Renal cortex interstitium (tissue), 11 donors: ENCODE results near the gene SLC7A1. TPM values are rescaled to one million over a fixed set of nuclear protein-coding genes. Genes with fewer than 3 reads are reported as not detected.

Source experiments
- DNase-seq, 11 donors: peaks; one replicate each; pipeline ENCODE4 v3.0.0-alpha.2; 2013; ENCODE audit warnings: low read depth in 9 of 11, low spot score in 4 of 11; ENCODE audit errors: extremely low read depth in 1 of 11
- polyA plus RNA-seq, 3 donors: library from polyadenylated mRNA; unstranded; fragments of 120-200 nt; gene quantifications; one replicate each; pipeline ENCODE4 v1.2.1, GENCODE V29; 2013; ENCODE audit not compliant: insufficient read length in 3 of 3

Gene SLC7A1
- polyA plus RNA-seq, 3 donors = 13.9 to 30.0 (median 14.8) TPM

DNA sequence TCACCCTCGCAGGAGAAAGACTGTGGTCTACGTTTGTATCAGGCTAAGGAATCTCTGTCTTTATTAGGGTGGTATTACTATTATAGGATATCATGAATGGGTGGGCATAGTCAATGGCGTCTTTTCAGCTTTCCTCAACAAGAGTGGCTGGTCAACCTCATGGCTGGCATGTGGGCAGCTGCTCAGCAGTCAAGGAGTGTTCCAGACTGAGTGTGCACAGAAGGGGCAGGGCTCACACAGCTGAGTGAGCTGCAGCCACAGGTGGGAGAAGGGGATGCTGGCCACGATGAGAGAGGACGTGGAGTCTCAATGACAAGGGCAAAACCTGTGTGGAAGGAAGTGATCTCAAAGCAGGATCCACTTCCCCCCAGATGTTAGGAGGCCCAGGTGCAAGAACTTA, 54.7 kb downstream of the SLC7A1 start:
- no peak for DNase-seq

DNA sequence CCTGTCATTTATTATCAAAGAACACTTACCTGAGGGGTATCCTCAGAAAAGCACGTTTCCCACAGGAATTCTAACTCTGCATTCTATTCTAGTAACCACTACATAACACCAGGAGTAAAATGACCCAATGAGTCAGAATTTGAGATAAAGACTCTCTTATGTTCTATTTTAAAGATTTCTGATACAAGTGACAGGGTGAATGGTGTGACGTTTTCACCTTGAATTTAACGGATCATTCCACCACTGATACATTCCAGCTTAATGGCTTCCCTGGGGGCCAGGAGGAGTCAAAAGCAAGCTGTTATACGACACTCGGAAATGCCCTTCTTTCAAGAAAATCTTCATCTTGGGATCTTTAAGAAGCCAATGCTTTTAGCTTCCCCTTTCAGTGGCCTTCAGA, 55.2 kb downstream of the SLC7A1 start:
- no peak for DNase-seq

DNA sequence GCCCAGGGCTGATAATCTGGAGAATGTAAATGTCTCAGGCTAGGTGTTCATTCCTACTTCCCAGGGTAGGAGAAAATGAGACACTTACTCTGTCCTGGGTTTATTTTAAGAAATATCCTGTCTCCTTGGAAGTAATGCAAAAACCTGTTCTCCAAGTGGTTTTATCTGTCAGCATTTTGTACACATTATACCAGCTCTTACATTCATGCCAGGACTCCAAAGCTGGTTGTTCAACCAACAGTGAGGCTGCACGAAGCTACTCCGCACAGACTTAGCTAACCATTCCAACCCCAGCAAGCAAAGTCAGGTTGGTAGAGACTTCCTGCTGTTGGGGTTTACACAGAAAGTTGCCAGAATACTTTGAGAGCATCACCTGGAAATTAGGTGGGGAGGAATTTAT, 55.6 kb downstream of the SLC7A1 start:
- no peak for DNase-seq

DNA sequence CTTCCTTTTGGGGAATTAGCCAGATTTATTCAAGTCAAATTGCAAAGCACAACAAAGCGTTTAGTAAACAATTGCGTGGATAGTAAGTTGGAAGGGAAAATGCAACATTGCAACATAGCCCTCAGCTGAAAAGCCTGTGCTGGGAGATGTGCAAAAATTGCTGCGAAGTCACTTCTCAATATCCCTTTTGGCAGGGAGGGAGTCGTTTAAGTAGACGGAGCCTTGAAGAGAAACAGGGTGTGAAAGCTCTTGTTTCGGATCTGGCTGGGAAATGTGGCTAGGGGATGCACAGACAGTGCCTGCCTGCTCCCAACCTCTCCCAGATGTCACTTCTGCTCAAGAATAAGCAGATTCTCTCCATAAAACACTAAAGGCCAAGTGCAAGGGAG, 56.8 kb downstream of the SLC7A1 start:
- no peak for DNase-seq

DNA sequence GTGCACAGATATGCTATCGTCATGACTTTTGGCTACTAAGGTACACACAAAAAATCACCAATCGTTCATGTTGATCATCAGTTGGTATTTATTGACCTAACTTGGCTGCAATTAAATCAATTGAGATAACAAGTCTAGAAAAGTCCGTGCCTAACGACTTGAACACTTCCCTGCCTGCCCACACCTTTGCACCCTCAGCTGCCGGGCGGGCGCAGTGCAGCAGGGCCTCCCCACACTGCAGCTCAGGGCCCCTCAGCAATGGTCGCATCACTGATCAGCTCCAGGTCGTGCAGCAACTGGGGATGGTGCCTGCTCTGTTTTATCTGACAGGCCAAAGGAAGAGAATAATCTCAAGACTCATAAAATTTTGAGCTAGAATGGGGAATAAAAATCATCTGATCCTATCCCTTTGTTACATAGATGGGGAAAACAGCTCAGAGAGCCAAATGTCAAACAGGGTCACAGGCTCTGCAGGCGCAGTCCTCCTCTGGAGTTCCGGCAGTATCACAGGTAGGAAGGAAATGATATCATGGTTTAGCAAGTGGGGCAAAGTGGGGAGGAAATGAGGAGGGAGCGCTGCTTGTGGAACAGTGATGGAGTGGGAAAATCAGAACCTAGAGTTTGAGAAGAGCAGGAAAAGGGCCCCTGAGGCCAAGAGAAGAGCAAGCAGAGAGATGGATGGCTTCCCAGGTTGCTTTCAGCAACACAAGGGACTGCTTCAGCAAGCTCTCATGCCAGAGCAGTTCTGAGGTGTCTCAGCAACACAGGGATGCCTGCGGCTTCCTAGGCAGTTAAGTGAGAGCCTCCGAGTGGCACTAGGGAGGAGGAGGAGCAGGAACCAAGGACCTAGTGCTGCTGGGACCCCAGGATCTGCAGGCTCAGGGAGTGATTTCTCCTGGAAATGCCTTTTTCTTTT, 57.5 kb downstream of the SLC7A1 start:
- DNase-seq = no peak

DNA sequence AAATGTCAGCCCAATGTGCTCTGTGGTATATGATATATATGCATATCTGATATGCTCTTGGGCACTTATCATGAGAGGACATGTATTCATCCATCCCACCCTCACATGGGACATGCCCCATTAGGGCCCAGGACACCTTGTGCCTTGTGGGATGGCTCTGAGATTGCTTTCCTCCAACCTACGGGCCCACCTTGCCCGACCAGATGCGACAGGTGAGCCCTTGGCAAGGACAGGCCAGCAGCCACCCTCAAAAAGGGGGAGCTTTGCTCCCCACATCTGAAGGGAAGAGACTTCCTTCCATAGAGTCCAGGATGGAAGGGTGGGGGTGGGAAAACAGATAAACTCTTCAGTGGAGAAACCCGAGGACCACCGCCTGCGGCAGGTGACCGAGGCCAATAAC, 58.6 kb downstream of the SLC7A1 start:
- no peak for DNase-seq

DNA sequence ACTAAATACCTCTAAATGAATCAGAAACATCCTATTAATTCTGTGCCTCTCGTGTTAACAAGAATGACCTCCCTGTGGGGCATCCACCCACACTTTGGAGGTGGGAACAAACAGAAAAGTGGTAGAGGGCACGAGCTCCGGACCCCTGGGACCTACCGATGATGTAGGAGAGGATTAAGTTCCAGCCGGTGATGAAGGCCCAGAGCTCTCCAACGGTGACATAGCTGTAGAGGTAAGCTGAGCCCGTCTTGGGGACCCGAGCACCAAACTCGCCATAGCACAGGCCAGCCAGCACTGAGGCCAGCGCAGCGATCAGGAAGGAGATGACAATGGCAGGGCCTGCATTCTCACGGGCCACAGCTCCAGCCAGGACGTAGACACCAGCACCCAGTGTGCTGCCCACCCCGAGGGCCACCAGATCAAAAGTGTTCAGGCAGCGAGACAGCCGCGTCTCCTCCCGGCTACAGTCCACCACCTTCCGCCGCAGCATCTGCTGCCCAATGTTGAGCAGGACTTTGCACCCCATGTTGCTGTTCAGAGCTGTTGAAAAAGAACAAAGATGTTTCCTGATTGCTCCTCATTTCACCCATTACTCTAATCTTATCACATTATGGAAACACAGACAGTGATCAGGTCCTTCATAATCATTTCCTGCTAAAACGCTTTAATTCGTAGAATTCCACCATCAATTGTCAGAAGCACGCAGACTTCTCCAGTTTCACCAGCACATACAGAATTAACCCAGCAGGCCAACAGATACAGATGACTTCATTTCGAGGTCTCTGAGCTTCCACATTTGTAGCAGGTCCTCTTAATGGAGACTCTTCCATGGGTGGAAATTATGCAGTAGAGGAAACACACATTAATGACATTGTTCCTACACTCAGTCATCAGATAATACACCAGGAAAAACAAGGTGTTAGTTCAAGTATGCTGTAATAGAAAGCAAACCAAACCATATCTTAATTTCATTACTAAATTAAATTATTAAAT, 59.5 kb downstream of the SLC7A1 start:
- no peak for DNase-seq

DNA sequence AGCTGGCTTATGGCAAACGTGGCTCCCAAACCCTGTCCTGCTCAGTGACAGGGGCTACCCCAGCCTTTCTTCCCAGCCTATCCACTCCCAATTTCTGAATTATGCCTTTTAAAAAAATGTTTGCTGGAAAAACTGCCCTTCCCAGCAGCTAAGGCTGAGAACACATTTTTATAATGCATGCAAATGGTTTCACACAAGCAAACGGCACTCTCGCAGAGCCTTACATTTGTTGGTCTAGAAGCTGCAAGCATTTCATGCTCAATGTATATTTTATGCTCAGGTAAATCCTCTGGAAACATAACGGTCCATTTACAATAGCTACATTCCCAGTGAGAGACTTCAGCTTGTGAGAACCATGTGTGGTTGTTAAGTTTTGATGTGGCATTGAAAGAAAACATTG, 61.4 kb downstream of the SLC7A1 start:
- DNase-seq = no peak

DNA sequence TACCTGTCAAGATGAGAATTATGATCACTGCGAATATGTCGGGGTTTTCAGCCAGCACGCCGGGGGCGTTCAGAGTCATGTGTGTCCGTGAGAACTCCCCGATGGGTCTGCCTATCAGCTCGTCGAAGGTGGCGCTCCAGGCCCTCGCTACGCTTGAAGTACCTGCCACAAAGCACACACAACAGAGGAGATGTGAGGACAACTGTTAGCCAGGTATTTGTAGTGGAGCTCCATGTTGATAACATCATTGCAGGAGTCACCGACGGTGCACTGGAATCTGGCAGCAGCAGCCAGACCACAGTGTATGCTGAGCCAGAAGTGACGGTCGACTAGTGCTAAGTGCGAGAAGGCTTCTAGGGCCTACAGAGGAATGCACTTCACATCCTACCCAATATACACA, 62.7 kb downstream of the SLC7A1 start:
- DNase-seq = no peak

DNA sequence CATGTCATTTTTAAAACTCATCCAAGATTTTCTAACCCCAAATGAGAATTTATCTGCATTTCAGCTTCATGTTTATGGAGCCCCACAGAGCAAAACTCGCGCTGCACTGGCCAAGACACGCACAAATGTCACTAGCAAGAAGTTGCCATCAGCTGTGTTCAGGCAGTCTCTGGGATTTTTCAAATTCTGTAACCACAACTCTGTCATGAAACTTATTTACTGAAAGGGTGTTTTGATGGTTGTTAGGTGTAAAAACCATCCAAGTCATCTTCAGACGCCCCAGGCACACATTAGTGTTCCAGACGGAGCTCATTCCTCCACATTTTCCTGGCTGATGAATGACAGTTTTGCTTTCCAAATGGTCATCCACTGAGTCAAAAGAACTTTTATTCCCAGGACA, 63.4 kb downstream of the SLC7A1 start:
- DNase-seq = no peak

DNA sequence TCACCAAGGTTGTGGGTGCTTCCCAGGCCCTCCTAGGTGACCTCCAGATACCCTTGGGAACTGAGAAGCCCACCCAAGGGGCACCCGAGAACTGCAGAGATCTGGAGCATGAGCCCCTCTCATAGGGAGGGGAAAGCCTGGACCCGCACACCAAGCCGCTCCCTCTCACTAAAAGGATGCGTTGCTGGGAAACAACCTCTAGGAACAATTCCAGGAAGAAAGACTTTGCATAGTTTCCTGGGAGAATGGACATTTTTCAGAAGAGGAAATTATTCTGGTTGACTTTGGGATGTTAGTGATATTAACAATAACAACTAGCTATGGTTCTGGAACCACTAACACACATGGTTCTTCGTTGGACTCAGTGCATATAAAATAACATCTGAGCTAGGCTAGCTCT, 64.6 kb downstream of the SLC7A1 start:
- no peak for DNase-seq

DNA sequence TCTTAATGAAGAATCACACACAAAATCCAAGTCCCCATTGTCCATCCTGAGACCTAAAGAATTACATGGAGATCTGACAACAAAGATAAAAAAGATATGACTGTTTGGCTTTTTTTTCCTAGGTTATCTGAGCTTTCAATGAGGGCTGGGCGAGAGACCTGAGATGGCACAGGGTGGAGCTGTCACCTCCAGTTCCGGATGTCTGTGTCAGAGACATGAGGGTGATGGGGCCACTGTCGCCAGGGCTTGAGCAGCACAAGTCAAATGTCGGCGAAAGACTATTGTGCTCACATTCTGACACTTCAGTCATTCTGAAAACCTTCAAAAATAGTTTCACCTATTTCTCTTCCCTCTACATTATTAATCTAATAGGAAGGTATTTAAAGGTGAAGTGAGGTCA, 65.7 kb downstream of the SLC7A1 start:
- no peak for DNase-seq

DNA sequence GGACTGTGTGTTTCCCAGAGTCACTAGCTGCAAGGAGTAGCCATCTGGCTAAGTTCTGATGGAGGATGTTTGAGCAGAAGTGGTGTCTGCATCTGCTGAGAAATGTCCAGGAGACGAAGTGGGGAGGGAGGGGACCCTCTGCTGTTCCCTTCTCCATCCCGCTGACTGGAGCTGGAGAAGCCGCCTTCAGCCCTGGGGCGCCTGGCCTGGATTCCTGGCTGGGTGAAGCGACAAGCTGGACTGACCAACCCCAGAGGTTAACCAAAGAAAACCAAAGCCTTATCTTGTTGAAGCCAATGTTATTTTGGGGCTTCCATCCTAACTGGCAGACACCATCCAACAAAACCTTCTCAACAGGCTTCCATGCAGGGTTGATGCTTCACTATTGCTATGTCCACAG, 67.6 kb downstream of the SLC7A1 start:
- no peak for DNase-seq

DNA sequence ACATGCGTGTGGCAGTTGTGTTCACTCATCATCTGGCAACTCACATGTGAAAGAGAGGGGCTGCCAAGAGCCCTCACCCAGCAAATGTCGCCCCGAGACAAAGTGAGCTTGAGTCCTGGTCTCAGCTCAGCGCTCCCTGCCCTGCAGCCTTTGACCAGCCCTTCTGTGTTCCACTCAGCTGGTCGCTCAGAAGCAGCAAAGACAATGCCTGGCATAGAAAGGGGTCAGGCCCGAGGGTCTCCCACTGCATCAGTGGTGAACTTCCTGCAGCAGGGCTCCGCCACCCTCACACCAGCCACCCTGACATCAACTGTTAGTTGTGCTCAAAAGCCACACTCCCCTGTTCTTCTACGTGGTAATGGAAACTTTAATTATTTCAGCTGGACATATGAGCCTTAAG, 68.0 kb downstream of the SLC7A1 start:
- no peak for DNase-seq

DNA sequence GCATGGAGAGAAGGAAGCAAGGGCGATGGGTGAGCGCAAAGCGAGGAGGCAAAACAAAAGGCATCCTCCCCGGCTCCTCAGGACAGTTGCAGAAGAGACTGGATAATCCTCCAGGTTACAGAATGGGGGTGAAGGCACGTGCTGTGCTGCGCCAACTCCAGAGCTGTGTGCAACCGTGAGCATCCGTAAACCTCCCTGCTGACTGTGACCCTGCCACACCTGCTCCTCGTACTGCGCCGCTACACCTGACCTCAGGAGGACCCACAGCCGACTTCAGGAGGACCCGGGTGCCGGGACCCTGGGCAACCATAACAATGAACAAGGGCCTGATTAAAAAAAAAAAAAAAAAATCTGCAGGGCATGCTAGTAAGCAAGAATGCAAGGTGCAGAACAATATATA, 68.7 kb downstream of the SLC7A1 start:
- DNase-seq = no peak

DNA sequence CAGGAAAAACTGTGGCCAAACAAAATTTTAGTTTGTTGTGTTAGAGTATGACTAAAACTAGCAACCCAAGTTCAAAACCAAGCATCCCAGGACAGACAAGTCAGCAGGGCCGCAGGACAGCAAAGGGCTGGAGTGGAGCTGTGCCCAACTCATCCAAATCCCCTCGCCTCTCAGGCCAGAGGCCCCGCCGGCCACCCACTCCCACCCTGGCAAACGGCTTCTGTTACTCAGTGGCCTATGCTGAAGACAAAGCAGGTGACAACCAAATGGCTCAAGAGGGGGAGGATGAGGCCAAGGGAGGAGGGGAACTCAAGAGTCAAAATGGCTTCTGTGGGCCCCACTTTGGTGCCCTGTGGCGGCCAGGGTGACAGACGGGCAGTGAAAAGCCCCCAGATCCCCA, 69.7 kb downstream of the SLC7A1 start:
- DNase-seq = no peak

DNA sequence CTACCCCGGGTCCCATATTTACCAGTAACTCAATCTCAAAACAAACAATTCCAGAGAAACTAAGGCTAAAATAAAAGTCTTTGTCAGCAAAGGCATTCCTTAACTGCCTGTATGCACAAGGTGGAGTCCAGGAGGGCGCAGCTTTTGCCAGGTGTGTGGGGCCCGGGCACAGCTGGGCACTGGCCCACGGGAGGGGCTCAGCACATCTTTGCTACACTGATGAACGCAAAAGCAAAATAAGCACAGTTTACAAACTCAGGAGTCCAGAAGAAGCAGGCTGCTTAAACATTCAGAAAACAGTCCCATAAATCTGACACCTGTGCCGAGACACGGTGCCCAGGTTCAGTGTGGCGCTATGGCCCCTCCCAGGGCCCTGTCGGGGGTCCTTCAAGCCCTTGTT, 70.8 kb downstream of the SLC7A1 start:
- no peak for DNase-seq

DNA sequence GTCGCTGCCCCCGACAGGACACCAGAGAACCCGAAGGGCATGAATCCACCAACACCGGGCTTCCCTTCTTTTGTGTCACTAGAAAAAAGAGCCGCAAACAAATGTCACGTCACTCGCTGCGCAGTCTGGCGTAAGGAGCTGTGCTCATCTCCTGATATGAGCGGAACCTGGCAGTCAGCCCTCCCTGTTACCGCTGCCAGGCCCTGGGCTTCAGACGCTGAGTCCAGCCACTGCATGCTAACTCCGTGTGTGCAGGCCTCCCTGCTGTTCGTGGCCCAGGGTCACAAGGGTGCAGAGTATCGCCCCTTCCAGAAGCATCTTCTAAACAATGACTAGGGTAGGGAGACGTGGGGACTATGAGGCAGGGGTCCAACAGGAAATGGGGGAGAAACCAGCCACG, 71.3 kb downstream of the SLC7A1 start:
- no peak for DNase-seq

DNA sequence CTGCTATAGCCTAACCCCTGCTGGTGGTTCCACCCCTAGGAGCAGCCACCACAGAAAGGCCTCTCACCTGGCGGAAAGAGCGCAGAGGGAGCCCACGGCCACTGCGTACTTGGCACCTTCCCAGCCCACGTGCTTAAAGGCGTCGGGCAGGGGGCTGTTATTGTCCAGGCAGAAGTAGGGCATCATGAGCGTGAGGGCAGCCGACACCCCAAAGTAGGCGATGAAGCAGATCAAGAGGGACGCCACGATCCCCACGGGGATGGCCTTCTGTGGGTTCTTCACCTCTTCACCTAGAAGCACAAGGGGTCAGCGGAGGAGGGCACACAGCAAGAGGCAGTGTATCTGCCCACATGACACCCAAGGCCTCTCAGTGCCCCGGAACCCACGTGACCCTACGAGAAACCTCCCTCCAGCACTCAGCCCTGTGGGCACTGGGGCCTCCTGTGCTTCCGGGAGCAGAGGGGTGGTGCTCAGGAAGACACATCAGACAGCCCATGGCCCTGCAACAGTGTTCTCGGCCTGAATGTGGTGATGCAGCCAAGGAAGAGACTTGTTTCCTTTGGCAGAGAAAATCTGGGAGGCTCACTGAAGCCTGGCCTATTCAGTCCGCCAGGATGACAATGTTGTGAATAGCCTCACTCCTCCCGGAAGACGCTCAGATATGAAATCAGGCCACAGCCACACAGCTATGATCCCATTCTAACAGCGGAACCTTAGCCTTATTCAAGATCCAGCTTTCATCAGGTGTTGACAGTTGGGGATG, 72.1 kb downstream of the SLC7A1 start:
- no peak for DNase-seq
